Activated naive CD4-positive, alpha-beta T cell treated with anti-CD3 and anti-CD28 coated beads, Interleukin-2, amount 50 U/mL, for 24 hours (primary cell): ENCODE results near the gene CLIP1.

Experiments
- H3K27ac Mint-ChIP-seq: one replicate; pipeline ENCODE4 v1.8.0; 2021; ENCODE audit warnings: mild to moderate bottlenecking, mixed read lengths
- H3K27me3 Mint-ChIP-seq: one replicate; pipeline ENCODE4 v1.8.0; 2021; ENCODE audit warnings: mixed read lengths
- H3K36me3 Mint-ChIP-seq: one replicate; pipeline ENCODE4 v1.8.0; 2021; ENCODE audit warnings: mixed read lengths
- H3K4me1 Mint-ChIP-seq: one replicate; pipeline ENCODE4 v1.8.0; 2021; ENCODE audit warnings: mixed read lengths
- H3K4me3 Mint-ChIP-seq: one replicate; pipeline ENCODE4 v1.8.0; 2021; ENCODE audit warnings: mild to moderate bottlenecking, mixed read lengths
- H3K9me3 Mint-ChIP-seq: one replicate; pipeline ENCODE4 v1.8.0; 2021; ENCODE audit warnings: mixed read lengths

CLIP1 gene

DNA sequence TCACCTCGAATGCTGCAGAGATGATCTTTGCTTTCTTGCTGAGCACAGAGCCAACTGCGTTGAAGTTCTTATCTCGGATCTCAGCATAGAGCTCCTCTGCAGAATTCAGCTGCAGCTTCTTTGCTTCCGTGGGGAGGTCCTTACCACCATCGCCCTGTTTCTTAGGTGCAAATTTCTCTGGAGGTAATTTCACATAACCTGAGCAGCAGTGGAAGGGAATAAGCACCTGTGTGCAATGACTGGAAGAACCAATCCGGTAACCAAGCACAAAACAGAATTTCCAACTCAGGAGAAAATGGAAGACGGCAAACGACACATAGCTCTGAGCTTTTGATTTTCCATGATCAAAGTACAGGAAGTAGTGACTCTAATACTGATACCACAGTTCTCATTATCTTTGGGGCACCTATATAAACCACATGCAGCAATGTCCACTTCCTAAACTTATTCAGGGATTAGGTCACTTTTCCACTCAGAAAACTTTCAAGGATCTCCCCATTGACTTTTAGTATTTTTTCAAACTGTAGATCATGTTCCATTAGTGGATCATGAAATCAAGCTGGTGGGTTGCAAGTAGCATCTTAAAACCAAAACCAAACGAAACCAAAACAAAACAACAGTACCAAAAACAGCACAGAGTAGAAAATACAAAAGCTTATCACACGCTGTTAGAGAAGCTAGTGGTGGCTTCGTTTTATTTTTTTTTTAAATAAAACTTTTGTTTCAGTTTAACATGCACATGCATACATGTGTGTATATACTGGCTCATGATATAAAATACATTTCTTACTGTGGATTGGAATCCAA lies 177.7 kb downstream of the CLIP1 start:
- Mint-ChIP-seq H3K4me3 (peak overlapping the region; percentile 61), H3K9me3 (no peaks in the 10 kb centered on the region), H3K4me1 (peaks cover 28% of the 10 kb centered on the region), H3K36me3 (peaks cover 8% of the 10 kb centered on the region), H3K27me3 (no peaks in the 10 kb centered on the region), H3K27ac (peak overlapping the region; percentile 80)

GRCh38 chr12:122243965-122244364 lies 178.5 kb downstream of the CLIP1 start:
- Mint-ChIP-seq H3K36me3 (peaks cover 2% of the 10 kb centered on the region), H3K27ac (peak overlapping the region; percentile 80), H3K4me3 (peak overlapping the region; percentile 61), H3K4me1 (peaks cover 28% of the 10 kb centered on the region), H3K9me3 (no peaks in the 10 kb centered on the region), H3K27me3 (no peaks in the 10 kb centered on the region)

DNA sequence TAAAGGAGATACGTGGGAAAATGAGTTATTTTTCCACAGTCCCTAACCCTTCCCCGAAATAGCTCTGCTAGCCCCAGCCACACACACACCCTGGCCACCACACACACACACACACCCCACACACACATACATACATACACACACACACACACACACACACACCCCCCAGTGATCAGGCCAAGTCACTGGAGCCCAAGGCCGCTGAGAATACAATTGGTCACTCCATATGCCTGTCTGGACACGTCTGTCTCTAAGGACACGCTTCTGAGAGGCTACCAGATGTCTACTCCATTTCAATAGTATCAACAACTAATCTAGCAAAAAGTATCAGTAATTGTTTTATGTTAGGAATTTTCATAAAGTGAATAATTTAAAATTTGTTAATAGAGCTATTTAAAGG lies 183.6 kb downstream of the CLIP1 start:
- Mint-ChIP-seq H3K9me3 (no peaks in the 10 kb centered on the region), H3K36me3 (peaks cover 13% of the 10 kb centered on the region), H3K4me1 (peaks cover 11% of the 10 kb centered on the region), H3K27ac (no peak overlapping the region), H3K4me3 (no peak overlapping the region), H3K27me3 (no peaks in the 10 kb centered on the region)

GRCh38 chr12:122235741-122236140 lies 186.7 kb downstream of the CLIP1 start:
- Mint-ChIP-seq H3K36me3 (peaks cover 18% of the 10 kb centered on the region), H3K27me3 (no peaks in the 10 kb centered on the region), H3K9me3 (no peaks in the 10 kb centered on the region), H3K4me3 (no peak overlapping the region), H3K27ac (no peak overlapping the region), H3K4me1 (no peaks in the 10 kb centered on the region)

DNA sequence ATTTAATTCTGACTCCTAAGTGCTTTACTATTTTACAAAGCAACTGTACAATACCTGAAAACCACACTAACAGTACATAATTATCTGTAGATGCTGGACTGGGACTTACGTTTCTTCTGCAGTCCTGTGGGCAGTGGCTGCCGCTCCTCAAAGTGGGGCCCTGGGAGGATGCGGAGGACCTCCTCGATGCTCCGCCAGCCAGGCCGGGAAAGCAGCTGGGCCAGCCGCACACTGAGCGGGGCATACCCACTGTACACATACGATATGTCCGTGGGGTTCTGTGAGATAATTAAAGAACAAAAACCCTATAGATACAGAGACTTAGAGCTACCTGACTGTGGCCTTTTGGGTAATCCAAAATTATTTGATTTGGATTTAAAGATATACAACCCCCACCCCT lies 189.8 kb downstream of the CLIP1 start:
- H3K4me1 Mint-ChIP-seq: peaks cover 7% of the 10 kb centered on the region
- H3K36me3 Mint-ChIP-seq: peaks cover 16% of the 10 kb centered on the region
- H3K27me3 Mint-ChIP-seq: no peaks in the 10 kb centered on the region
- H3K9me3 Mint-ChIP-seq: no peaks in the 10 kb centered on the region
- no peak overlapping the region for H3K27ac Mint-ChIP-seq
- no peak overlapping the region for H3K4me3 Mint-ChIP-seq

GRCh38 chr12:122230798-122231197 lies 191.7 kb downstream of the CLIP1 start:
- no peaks in the 10 kb centered on the region for H3K9me3 Mint-ChIP-seq
- H3K27ac Mint-ChIP-seq: no peak overlapping the region
- H3K4me1 Mint-ChIP-seq: peaks cover 15% of the 10 kb centered on the region
- no peaks in the 10 kb centered on the region for H3K27me3 Mint-ChIP-seq
- H3K4me3 Mint-ChIP-seq: no peak overlapping the region
- peaks cover 11% of the 10 kb centered on the region for H3K36me3 Mint-ChIP-seq

DNA sequence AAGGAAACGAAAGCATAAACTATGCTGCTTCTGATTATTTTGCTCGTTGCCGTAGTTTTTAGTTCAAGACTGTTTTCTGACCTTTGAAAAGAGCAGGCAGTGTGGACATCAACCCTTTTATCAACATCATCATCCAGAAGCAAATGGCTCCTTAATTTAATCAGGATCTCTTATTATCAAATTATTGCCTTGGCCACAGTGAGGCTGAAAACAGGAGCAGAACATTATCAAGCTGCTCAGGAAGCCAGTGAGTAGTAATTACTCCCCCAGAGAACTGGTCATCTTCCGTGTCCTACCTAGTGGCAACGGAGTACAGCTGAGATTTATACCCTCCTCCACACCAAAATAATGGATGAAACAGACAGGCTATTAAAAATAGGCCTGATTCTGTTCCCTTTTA lies 194.4 kb downstream of the CLIP1 start:
- no peaks in the 10 kb centered on the region for H3K9me3 Mint-ChIP-seq
- peak overlapping the region; percentile 44 for H3K4me3 Mint-ChIP-seq
- H3K27ac Mint-ChIP-seq: no peak overlapping the region
- no peaks in the 10 kb centered on the region for H3K27me3 Mint-ChIP-seq
- peaks cover 30% of the 10 kb centered on the region for H3K4me1 Mint-ChIP-seq
- peaks cover 9% of the 10 kb centered on the region for H3K36me3 Mint-ChIP-seq

DNA sequence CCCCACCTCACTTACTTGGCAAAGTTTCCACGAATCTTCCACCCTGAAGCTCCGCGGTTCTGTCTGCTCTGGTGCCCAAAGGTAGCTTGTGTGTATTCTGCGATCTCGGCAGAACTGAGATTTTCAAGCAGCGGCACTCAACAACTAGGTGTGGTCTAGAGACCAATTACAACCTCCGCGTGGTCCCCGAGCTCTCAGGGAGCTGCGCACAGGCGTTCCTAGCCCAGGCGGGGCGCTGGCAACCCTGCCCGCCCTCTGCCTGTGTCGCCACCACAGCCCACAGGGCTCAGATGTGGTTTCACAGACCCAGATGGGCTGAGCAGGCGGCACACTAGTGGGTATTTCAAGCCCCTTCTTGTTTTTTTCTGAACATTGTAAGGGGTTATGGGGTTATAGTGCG lies 195.1 kb downstream of the CLIP1 start:
- peak overlapping the region; percentile 80 for H3K27ac Mint-ChIP-seq
- no peaks in the 10 kb centered on the region for H3K27me3 Mint-ChIP-seq

GRCh38 chr12:122226366-122227125 lies 195.9 kb downstream of the CLIP1 start:
- no peaks in the 10 kb centered on the region for H3K9me3 Mint-ChIP-seq
- no peaks in the 10 kb centered on the region for H3K27me3 Mint-ChIP-seq
- H3K4me1 Mint-ChIP-seq: peaks cover 41% of the 10 kb centered on the region
- H3K4me3 Mint-ChIP-seq: peak overlapping the region; percentile 85
- H3K36me3 Mint-ChIP-seq: peaks cover 6% of the 10 kb centered on the region
- H3K27ac Mint-ChIP-seq: no peak overlapping the region

More for the DNA sequence above, 195.1 kb downstream of the CLIP1 start:
- H3K36me3 Mint-ChIP-seq: peaks cover 6% of the 10 kb centered on the region
- H3K9me3 Mint-ChIP-seq: no peaks in the 10 kb centered on the region
- H3K4me3 Mint-ChIP-seq: peak overlapping the region; percentile 67
- H3K4me1 Mint-ChIP-seq: peaks cover 34% of the 10 kb centered on the region

GRCh38 chr12:122225683-122226365 lies 196.6 kb downstream of the CLIP1 start, which contains the start of gene DIABLO:
Gene DIABLO (minus strand): TSS chr12:122226052. CDS start chr12:122226014, 38 bp downstream.
- Mint-ChIP-seq H3K27me3 (no peaks in the 10 kb centered on the region), H3K4me1 (peaks cover 47% of the 10 kb centered on the region), H3K4me3 (peak within 1 kb of the TSS; percentile 85), H3K36me3 (peaks cover 6% of the 10 kb centered on the region), H3K27ac (peak within 1 kb of the TSS; percentile 91), H3K9me3 (no peaks in the 10 kb centered on the region)
